ENCODE measurements around the gene CDH4.
"Not testable (repeated sequence)": the region's sequence is repeated elsewhere in the genome, so short reads cannot be mapped to it uniquely, and the experiment has no call there.

The CDH4 gene

GRCh38 chr20:61945495-61945894 is 693.4 kb downstream of the CDH4 start:
- not testable (repeated sequence) for FAIRE-seq

- not testable (repeated sequence) for FAIRE-seq
Observed at GRCh38 chr20:61948056-61948455, 696.0 kb downstream of the CDH4 start.

GRCh38 chr20:61948586-61949362 is 696.7 kb downstream of the CDH4 start:
- FAIRE-seq, result no peak

DNA sequence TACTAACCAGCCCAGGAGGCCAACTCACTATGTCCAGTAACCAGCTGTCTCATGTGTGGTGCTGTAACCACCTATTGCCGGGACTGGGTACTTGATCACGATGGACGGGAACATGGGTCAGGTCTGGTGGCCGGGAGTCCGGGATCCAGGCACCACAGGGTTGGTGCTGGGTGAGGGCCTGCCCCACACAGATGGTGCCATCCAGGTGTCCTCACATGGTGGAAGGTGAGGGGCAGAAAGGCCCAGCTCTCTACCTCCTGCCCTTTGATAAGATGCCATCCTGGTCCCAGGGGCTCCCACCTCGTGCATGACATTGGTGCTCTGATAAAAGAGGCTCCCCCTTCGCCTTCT is 697.3 kb downstream of the CDH4 start:
- no peak for FAIRE-seq

DNA sequence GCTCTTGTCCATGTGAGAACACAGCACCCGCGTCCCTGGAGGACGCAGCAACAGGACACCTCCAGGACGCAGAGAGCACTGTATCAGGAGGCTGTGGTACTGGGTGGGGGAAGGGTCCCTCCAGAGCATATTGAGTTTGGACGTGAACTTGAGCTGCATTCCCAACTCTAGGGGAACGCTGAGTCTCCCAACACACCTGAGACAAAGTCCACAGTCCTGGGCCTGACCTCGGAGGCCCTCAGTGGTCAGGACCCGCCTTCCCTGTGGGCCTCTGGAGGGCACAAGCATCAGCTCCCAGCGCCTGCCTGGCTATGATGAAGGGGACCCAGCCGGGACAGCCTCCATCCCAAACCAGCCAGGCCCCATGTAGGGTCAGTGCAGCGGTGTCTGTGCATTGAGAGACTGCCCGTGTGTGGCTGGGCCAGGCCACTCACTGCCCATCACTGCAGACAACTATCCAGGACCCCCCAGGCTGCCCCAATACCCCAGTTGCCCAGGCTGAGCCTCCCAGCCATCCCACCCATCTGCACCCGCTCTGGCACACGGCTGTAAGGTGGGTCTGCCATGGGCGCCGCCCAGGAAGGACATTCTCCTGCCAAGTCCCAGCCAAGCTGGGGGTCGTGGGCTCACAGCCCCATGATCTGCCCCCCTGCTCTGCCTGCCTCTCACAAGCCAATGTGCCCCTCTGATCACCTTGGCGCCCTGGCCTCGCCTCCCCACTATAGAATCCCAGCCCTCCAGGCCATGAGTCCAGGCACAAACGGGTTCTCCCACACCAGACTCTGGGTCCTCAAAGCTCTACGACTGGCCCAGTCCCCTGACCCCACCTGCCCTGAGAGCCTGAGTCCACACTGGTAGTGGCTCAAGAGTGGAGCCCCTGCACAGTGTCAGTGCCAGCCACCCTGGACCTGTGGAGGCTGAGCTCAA is 697.9 kb downstream of the CDH4 start:
- FAIRE-seq, result no peak

GRCh38 chr20:61950641-61951071 is 698.6 kb downstream of the CDH4 start:
- no peak for FAIRE-seq

GRCh38 chr20:61951695-61952533 is 699.9 kb downstream of the CDH4 start:
- FAIRE-seq, result no peak

GRCh38 chr20:61953037-61954021 is 701.3 kb downstream of the CDH4 start:
- no peak for FAIRE-seq

GRCh38 chr20:61954276-61955021 is 702.4 kb downstream of the CDH4 start:
- FAIRE-seq, result no peak

DNA sequence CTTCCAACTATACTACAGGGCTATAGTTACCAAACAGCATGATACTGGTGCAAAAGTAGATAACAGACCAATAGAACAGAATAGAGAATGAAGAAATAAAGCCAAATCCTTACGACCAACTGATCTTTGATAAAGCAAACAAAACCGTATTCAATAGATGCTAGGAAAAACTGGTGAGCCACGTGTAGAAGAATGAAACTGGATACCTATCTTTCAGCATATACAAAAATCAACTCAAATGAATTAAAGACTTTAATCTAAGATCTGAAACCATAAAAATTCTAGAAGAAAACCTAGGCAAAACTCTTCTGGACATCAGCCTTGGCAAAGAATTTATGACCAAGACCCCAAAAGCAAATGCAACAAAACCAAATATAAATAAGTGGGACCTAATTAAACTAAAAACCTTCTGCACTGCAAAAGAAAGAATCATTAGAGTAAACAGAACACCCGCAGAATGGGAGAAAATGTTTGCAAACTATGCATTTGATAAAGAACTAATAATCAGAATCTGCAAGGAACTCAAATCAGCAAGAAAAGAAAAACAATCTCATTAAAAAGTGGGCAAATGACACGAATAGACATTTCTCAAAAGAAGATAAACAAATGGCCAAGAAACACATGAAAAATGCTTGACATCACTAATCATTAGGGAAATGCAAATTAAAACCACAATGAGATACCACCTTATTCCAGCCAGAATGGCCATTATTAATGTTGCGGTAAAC is 703.8 kb downstream of the CDH4 start:
- no peak for FAIRE-seq

- FAIRE-seq, result no peak
Observed at GRCh38 chr20:61956396-61957342, 704.6 kb downstream of the CDH4 start.

DNA sequence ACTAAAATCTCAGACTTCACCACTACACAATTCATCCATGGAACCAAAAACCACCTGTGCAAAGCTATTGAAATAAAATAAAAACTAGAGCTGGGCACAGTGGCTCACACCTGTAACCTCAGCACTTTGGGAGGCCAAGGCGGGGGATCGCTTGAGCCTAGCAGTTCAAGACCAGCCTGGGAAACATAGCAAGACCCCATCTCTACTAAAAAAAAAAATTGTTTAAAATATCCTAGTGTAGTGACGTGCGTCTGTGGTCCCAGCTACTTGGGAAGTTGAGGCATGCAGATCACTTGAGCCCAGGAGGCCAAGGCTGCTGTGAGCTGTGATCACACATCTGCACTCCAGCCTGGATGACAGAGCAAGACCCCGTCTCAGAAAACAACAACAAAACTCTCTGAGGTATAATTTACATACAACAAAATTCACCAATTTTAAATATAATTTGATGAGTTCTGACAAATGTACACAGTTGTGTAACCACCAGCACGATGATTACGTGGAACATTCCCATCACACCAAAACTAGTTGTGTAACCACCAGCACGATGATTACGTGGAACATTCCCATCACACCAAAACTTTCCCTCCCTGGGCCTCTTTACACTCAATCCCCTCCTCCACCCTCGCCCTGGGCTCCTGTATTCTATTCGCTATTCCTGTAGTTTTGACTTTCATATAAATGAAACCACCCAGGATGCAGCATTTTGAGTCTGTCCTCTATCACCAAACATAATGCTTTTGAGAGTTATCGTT is 706.1 kb downstream of the CDH4 start:
- FAIRE-seq, result no peak

GRCh38 chr20:61958773-61959700 is 707.0 kb downstream of the CDH4 start:
- no peak for FAIRE-seq

- no peak for FAIRE-seq
Observed at GRCh38 chr20:61960836-61961235, 708.8 kb downstream of the CDH4 start.

- FAIRE-seq, result no peak
Observed at GRCh38 chr20:61963149-61963548, 711.1 kb downstream of the CDH4 start.

DNA sequence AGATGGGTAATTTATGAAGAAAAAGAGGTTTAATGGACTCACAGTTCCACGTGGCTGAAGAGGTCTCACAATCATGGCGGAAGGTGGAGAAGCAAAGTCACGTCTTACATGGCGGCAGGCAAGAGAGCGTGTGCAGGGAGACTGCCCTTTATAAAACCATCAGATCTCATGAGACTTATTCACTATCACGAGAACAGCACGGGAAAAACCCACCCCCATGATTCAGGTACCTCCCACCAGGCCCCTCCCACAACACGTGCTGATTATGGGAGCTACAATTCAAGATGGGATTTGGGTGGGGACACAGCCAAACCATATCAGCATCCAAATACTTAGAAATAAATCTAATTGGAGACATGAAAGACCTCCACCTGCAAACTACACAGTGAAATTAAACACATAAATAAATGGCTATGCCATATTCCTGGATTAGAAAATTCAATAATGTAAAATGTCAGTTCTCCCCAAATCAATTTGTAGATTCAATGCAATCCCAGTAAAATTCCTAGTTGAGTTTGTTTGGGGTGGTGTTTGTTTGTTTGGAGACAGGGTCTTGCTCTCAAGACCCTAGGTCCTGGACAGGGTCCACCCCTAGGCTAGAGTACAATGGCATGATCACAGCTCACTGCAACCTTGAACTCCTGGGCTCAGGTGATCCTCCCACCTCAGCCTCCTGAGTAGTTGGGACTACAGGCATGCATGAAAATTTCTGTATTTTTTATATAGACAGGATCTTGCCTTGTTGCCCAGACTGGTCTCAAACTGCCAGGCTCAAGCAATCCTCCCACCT is 712.0 kb downstream of the CDH4 start:
- FAIRE-seq, result no peak
